Memory B cell (primary cell): Measurements from ENCODE around the gene C6orf47.

ENCODE experiments used
- ATAC-seq: fragments of 150-1000 bp; cut with Tn5 transposase; 2 replicates; pipeline ENCODE4 v1.10.0; 2021; ENCODE audit warnings: low read depth, mild to moderate bottlenecking, moderate library complexity
- DNase-seq, 2 donors: peaks; one replicate each; pipeline ENCODE4 v3.0.0; 2022; ENCODE audit warnings: low spot score in 2 of 2
- H3K27ac Mint-ChIP-seq: one replicate; pipeline ENCODE4 v1.8.0; 2022; ENCODE audit warnings: mild to moderate bottlenecking, moderate library complexity, mixed read lengths
- H3K27me3 Mint-ChIP-seq: one replicate; pipeline ENCODE4 v1.8.0; 2022; ENCODE audit warnings: mixed read lengths
- H3K36me3 Mint-ChIP-seq: one replicate; pipeline ENCODE4 v1.8.0; 2022; ENCODE audit warnings: mild to moderate bottlenecking, mixed read lengths
- H3K4me1 Mint-ChIP-seq: one replicate; pipeline ENCODE4 v1.8.0; 2022; ENCODE audit warnings: mixed read lengths
- H3K4me3 Mint-ChIP-seq: one replicate; pipeline ENCODE4 v1.8.0; 2022; ENCODE audit warnings: mild to moderate bottlenecking, moderate library complexity, mixed read lengths
- H3K9me3 Mint-ChIP-seq: one replicate; pipeline ENCODE4 v1.8.0; 2022; ENCODE audit warnings: mixed read lengths

Gene C6orf47

DNA sequence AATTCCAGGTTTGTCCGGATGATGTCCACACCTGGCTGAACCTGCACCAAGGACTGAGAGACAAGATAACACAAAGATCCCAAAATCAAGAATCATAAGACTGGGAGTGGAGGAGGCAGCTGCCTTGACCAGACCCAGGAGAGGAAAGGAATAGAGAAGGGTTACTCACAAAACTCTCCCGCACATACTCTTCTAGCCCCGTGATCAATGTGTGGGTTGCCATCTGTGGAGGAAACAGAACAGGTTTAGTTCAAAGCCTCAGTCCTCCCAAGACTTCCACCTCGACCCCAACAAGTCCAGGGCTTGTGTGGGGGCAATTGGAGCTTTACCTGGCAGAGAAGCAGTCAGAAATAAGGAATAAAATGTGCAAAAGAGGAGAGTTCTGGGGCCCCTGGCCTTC, 19.2 kb downstream of the C6orf47 start:
- H3K27ac Mint-ChIP-seq, result no peak overlapping the region
- peaks cover 31% of the 10 kb centered on the region for H3K36me3 Mint-ChIP-seq
- no peaks in the 10 kb centered on the region for H3K27me3 Mint-ChIP-seq
- no peaks in the 10 kb centered on the region for H3K4me1 Mint-ChIP-seq
- H3K4me3 Mint-ChIP-seq, result no peak overlapping the region
- ATAC-seq, result no peak
- DNase-seq, result no peak
- H3K9me3 Mint-ChIP-seq, result no peaks in the 10 kb centered on the region

DNA sequence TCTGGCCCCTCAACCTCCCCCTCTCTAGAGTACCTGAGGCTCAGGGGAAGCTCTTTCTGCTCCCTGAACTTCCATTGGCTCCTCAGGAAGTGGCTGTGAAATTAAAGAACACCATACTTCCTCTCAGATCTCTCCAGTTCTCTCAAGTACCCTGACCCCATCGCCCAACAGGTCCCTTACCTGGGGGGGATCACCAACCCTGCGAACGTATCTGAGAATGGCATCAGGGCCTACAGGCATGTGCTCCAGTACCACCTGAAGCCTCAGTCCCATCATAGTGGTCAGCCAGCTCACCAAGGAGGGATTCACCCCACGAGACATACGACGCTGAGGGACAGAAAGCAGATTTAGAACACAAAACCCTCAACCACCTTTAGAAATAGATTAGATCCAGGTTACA, 20.0 kb downstream of the C6orf47 start:
- Mint-ChIP-seq H3K27ac (peak overlapping the region; percentile 9), H3K36me3 (peaks cover 32% of the 10 kb centered on the region)
- ATAC-seq, result no peak

GRCh38 chr6:31639449-31639861, 21.1 kb downstream of the C6orf47 start:
- no peak for ATAC-seq
- H3K4me1 Mint-ChIP-seq, result no peaks in the 10 kb centered on the region
- no peak overlapping the region for H3K4me3 Mint-ChIP-seq
- H3K9me3 Mint-ChIP-seq, result no peaks in the 10 kb centered on the region
- H3K27me3 Mint-ChIP-seq, result no peaks in the 10 kb centered on the region
- no peak overlapping the region for H3K27ac Mint-ChIP-seq
- DNase-seq, result no peak
- peaks cover 29% of the 10 kb centered on the region for H3K36me3 Mint-ChIP-seq

More for the DNA sequence above, 20.0 kb downstream of the C6orf47 start:
- no peaks in the 10 kb centered on the region for H3K27me3 Mint-ChIP-seq
- H3K4me3 Mint-ChIP-seq, result no peak overlapping the region
- no peaks in the 10 kb centered on the region for H3K9me3 Mint-ChIP-seq
- no peaks in the 10 kb centered on the region for H3K4me1 Mint-ChIP-seq
- no peak for DNase-seq

DNA sequence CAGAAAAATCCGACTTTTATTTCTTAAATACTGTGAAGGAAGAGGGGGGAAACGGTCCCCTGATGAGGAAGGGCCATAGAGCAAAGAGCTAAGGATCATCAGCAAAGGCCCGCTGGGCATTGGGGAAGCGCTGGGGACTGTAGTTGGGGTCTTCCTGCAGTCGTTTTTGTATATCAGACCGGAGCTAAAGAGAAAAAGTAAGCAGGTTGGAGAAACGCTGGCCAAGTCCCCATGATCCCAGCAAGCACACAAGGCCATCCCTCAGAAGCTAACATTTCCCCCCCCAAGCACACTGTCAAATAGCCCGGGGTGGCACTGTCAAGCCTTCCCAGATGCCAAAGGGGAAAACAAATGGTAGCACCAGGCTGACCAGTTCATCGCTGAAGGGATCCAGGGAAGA, 21.5 kb downstream of the C6orf47 start:
- no peaks in the 10 kb centered on the region for H3K9me3 Mint-ChIP-seq
- ATAC-seq (no peak), DNase-seq (no peak)
- peaks cover 30% of the 10 kb centered on the region for H3K36me3 Mint-ChIP-seq
- H3K27me3 Mint-ChIP-seq, result no peaks in the 10 kb centered on the region
- peaks cover 1% of the 10 kb centered on the region for H3K4me1 Mint-ChIP-seq
- H3K4me3 Mint-ChIP-seq, result no peak overlapping the region
- peak overlapping the region; percentile 33 for H3K27ac Mint-ChIP-seq

GRCh38 chr6:31636698-31637596, 23.6 kb downstream of the C6orf47 start:
- H3K9me3 Mint-ChIP-seq, result no peaks in the 10 kb centered on the region
- H3K27me3 Mint-ChIP-seq, result no peaks in the 10 kb centered on the region
- no peak overlapping the region for H3K4me3 Mint-ChIP-seq
- peaks cover 35% of the 10 kb centered on the region for H3K36me3 Mint-ChIP-seq
- peak overlapping the region; percentile 31 for H3K27ac Mint-ChIP-seq
- DNase-seq (no peak), ATAC-seq (no peak)
- H3K4me1 Mint-ChIP-seq, result peaks cover 2% of the 10 kb centered on the region

- H3K4me3 Mint-ChIP-seq, result no peak overlapping the region
These were observed 25.5 kb downstream of the C6orf47 start for GRCh38 chr6:31634969-31635575.

GRCh38 chr6:31634131-31634530, 26.4 kb downstream of the C6orf47 start:
- ATAC-seq, result no peak
- no peak for DNase-seq
- peaks cover 4% of the 10 kb centered on the region for H3K4me1 Mint-ChIP-seq
- H3K27ac Mint-ChIP-seq, result peak overlapping the region; percentile 1
- no peaks in the 10 kb centered on the region for H3K9me3 Mint-ChIP-seq
- H3K27me3 Mint-ChIP-seq, result no peaks in the 10 kb centered on the region
- H3K4me3 Mint-ChIP-seq, result no peak overlapping the region
- H3K36me3 Mint-ChIP-seq, result peaks cover 40% of the 10 kb centered on the region

More at GRCh38 chr6:31634969-31635575, 25.5 kb downstream of the C6orf47 start:
- no peaks in the 10 kb centered on the region for H3K9me3 Mint-ChIP-seq
- H3K4me1 Mint-ChIP-seq, result peaks cover 2% of the 10 kb centered on the region
- no peaks in the 10 kb centered on the region for H3K27me3 Mint-ChIP-seq
- no peak for DNase-seq
- H3K36me3 Mint-ChIP-seq, result peaks cover 36% of the 10 kb centered on the region
- no peak for ATAC-seq
- no peak overlapping the region for H3K27ac Mint-ChIP-seq

- ATAC-seq, result no peak
- peak overlapping the region; percentile 1 for H3K27ac Mint-ChIP-seq
- H3K4me1 Mint-ChIP-seq, result peaks cover 4% of the 10 kb centered on the region
- H3K9me3 Mint-ChIP-seq, result no peaks in the 10 kb centered on the region
- H3K36me3 Mint-ChIP-seq, result peaks cover 37% of the 10 kb centered on the region
- H3K27me3 Mint-ChIP-seq, result no peaks in the 10 kb centered on the region
- DNase-seq, result no peak
- H3K4me3 Mint-ChIP-seq, result no peak overlapping the region
These were observed 27.1 kb downstream of the C6orf47 start for GRCh38 chr6:31633447-31633846.

- Mint-ChIP-seq H3K4me1 (peaks cover 6% of the 10 kb centered on the region), H3K9me3 (no peaks in the 10 kb centered on the region), H3K27me3 (no peaks in the 10 kb centered on the region), H3K27ac (no peak overlapping the region), H3K36me3 (peaks cover 45% of the 10 kb centered on the region), H3K4me3 (no peak overlapping the region)
- DNase-seq (no peak), ATAC-seq (no peak)
These were observed 28.2 kb downstream of the C6orf47 start for GRCh38 chr6:31632279-31632946.

GRCh38 chr6:31631681-31632278, 28.8 kb downstream of the C6orf47 start:
- no peaks in the 10 kb centered on the region for H3K9me3 Mint-ChIP-seq
- ATAC-seq (no peak), DNase-seq (no peak)
- peaks cover 46% of the 10 kb centered on the region for H3K36me3 Mint-ChIP-seq
- H3K4me3 Mint-ChIP-seq, result no peak overlapping the region
- H3K27me3 Mint-ChIP-seq, result no peaks in the 10 kb centered on the region
- H3K4me1 Mint-ChIP-seq, result peaks cover 6% of the 10 kb centered on the region
- no peak overlapping the region for H3K27ac Mint-ChIP-seq

DNA sequence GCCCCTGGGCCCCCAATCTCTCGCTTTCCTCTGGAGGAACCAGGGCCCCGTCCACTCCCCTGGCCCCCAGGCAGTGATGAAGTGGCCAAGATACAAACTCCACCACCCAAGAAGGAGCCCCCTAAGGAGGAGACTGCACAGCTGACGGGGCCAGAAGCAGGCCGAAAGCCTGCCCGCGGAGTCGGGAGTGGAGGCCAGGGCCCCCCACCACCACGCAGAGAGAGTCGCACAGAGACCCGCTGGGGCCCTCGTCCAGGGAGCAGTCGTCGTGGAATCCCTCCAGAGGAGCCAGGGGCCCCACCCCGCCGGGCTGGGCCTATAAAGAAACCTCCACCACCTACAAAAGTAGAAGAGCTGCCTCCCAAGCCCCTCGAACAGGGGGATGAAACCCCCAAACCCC, 29.4 kb downstream of the C6orf47 start:
- H3K9me3 Mint-ChIP-seq, result no peaks in the 10 kb centered on the region
- peaks cover 47% of the 10 kb centered on the region for H3K36me3 Mint-ChIP-seq
- no peak for DNase-seq
- ATAC-seq, result no peak
- H3K27me3 Mint-ChIP-seq, result no peaks in the 10 kb centered on the region
- H3K27ac Mint-ChIP-seq, result peak overlapping the region; percentile 7
- H3K4me1 Mint-ChIP-seq, result peaks cover 6% of the 10 kb centered on the region
- H3K4me3 Mint-ChIP-seq, result no peak overlapping the region

DNA sequence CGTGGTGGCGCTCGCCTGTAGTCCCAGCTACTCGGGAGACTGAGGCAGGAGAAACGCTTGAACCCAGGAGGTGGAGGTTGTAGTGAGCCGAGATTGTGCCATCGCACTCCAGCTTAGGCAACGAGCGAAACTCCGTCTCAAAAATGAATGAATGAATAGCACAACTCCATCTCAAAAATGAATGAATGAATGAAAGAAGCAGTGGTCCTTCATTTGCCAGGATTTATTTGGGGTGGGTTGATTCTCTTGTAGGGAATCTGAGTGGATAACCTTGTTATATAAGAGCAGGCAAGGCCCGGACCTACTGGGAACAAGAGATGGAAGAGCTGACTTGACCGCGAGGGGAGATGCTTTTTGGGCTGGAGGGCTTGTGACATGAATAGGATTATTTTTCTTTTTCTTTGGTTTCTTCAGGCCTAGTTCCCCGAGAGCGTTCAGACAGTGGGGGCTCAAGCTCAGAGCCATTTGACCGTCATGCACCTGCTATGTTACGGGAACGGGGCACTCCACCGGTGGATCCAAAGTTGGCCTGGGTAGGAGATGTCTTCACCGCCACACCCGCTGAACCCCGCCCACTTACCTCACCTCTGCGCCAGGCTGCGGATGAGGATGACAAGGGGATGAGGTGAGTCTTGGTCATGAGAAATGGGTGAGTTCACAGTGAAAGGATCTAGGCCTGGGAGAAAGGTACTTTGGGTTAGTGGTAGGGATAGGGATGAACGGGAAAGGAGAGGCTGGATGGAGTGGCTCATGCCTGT, 30.2 kb downstream of the C6orf47 start:
- H3K4me3 Mint-ChIP-seq, result no peak overlapping the region
- ATAC-seq (no peak), DNase-seq (no peak)
- H3K27ac Mint-ChIP-seq, result peak overlapping the region; percentile 7
- no peaks in the 10 kb centered on the region for H3K9me3 Mint-ChIP-seq
- no peaks in the 10 kb centered on the region for H3K27me3 Mint-ChIP-seq
- peaks cover 48% of the 10 kb centered on the region for H3K36me3 Mint-ChIP-seq
- peaks cover 6% of the 10 kb centered on the region for H3K4me1 Mint-ChIP-seq

GRCh38 chr6:31629014-31629413, 31.6 kb downstream of the C6orf47 start:
- Mint-ChIP-seq H3K4me3 (no peak overlapping the region), H3K27ac (no peak overlapping the region), H3K27me3 (no peaks in the 10 kb centered on the region), H3K36me3 (peaks cover 48% of the 10 kb centered on the region), H3K4me1 (peaks cover 5% of the 10 kb centered on the region), H3K9me3 (no peaks in the 10 kb centered on the region)
- no peak for ATAC-seq
- DNase-seq, result no peak
